ENCODE data around the gene LRRC32.
"Not testable (repeated sequence)": the region's sequence is repeated elsewhere in the genome, so short reads cannot be mapped to it uniquely, and the experiment has no call there.

LRRC32 gene

DNA sequence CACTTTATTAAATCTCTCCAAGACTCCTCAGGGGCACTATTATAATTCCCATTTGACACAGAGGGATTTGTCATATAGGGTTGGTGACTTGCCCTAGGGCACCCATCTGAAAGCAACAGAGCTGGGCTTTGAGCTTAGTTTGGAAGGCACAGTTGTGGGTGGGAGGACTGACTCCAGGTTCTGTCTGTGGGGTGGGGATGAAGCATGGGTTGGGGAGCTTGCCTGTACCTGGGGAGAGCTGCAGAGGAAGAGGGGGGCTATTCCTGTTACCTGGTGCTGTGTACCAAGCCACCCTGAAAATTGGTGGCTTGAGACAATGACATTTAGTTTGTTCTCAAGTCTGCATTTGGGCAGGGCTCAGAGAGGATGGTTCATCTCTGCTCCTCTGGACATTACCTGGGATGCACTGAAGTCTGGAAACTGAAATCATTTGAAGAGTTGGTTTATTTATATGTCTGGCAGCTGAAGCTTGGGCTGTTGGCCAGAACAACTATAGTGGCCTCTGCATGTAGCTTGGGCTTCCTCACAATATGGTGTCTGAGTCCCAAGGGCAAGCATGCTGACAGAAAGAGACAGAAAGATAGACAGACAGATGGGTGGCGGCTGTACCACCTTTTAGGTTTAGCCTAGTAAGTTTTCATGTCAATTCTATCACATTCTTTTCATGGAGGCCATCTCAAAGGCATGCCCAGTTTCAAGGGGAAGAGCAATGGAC is 44.9 kb downstream of the LRRC32 start:
- DNase-seq = no peak

DNA sequence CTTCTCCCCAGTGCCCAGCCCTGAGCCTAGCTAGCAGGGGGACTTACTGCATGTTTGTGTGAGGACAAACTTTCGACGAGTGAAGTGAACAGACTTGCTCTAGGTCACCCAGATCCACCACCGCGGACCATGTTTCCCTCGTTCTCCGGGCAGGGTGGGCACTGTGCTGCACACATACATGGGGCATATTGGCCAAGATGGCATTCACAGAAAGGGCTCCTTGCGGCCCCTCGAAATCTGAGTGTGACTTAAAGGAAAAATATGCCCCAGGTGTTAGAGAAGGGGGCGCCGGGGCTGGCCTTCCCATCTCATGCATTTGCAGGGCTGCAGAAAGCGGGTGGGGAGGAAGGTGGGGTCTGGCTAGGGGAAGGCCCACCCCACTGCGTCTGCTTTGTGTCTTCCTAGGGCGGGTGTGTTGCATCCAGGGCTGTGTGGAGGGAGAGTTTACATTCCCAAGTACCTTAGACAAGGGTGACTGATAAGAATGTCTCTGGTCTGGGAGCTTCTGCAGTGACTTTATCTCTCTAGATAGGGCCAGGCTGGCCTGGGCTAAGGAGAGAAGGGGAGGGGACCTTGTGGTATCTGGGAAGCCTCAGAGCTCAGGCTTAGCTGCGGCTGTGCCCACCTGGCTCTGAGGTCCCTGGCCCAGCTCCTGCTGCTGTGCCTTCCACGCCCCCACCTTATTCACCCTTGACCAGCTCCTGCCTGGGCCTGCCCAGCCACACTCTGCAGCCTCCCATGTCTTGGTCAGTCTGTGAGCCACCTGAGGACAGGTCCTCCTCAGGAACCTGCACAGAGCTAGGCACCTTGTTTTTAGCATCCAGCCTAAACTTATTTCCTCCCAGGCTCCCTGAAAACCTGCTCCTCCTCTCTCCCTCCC is 45.8 kb downstream of the LRRC32 start:
- DNase-seq = no peak

- DNase-seq = no peak
Observed at GRCh38 chr11:76623884-76624419, 46.6 kb downstream of the LRRC32 start.

GRCh38 chr11:76623171-76623883 is 47.2 kb downstream of the LRRC32 start:
- DNase-seq = no peak

DNA sequence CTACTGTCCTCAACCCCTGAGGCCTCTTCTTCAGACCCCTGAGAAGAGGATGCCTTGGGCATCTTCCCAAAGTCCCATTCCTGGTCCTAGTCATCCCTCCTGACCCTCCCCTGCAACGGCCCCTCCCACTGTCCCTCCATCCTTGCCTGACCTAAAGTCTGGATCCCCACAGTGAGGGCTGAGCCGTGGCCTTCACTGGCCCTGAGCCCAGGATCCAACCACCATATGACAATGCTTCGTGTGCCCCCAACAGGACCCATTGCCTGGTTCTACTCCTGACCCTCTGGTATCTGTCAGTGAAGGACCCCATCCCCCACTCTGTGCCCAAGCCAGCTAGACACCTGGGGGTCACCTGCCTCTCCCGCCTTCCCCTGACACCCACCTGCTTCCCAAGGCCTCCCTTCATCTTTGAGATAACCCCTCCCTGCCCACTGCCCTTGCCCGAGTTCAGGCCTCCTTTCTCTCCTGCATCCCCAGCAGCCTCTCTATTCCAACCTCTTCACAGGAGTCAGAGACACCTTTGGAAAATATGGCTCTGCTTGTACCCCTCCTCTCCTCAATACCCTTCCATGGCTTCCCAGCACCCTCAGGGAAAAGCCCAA is 48.0 kb downstream of the LRRC32 start:
- no peak for DNase-seq

DNA sequence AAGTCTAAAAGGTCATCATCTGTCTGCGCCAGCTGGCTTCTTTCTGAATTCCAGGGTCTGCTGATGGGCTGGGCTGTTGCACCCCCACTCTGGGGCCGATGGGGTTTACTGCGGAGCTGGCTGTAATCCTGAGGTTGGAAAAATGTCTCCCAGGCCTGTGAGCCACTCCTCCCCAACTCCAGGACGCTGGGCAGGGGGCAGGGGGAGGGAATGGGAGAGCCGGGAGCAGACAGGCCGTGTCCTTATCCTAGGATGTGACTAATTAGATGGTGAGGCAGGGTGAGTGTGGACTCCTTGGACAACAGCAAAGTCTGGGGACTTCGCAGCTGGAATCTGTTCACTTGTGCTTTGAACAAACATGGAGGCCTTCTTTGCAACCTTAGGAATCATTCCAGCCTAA is 48.7 kb downstream of the LRRC32 start:
- no peak for DNase-seq

GRCh38 chr11:76621466-76621865 is 49.1 kb downstream of the LRRC32 start:
- no peak for DNase-seq

GRCh38 chr11:76620489-76620888 is 50.1 kb downstream of the LRRC32 start:
- peak; percentile 49 for DNase-seq

DNA sequence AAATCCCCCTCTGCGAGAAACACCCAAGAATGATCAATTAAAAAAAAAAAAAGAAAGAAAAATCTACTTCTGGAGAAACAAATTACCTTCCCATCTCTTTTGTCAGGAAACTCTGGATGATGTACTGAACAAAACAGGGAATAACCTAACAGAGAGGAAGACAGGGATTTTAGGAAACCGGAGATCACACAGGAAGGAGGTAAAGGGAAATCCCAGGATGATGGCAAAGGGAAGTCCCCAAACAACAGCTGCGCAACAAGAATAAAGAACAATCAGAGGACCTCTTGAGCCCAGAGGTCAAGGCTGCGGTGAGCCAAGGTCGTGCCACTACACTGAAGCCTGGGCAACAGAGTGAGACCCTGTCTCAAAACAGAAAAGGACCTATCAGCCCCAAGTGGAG is 50.7 kb downstream of the LRRC32 start:
- not testable (repeated sequence) for DNase-seq

- no peak for DNase-seq
Observed at GRCh38 chr11:76617553-76618265, 52.8 kb downstream of the LRRC32 start.

DNA sequence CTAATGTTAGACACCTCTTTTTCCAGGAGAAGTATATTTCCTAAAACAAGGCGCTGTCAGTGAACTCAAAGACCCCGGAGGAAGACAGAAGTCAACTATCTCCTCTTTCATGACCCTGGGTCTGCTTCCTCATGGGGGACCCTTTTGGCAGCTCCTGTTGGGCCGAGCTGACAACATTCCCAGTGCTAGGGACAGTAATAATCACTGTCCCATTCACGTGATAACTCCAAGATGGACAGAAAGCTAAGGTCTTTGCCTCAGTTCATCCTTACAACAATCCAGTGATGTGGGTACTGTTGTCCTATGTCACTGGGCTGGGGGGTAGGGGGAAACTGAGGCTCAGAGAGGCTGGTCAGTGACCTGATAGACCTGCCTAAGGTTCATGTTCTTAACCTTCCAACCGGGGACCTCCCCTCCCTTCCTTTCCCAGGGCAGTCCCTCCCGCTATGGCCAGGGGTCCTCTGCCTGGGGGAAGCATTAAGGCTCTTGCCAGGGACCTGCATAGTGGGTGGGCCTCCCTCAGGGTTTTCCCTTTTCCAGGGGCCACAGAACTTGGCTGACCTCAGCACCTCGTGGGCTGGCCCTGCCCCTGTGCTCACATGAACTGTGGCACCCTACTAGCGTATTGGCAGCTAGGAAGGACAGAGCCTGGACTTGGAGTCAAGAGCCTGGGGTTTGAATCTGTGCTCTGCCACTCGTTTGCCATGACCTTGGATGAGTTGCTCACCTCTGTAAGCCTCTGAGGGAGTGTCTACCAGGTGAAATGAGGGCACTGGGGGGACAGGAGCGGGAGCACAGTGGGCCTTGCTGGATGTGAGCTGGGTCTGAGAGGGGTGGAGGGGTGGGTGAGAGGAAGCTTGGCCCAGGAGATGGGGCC is 53.6 kb downstream of the LRRC32 start:
- no peak for DNase-seq

GRCh38 chr11:76615950-76616349 is 54.6 kb downstream of the LRRC32 start:
- DNase-seq = no peak

DNA sequence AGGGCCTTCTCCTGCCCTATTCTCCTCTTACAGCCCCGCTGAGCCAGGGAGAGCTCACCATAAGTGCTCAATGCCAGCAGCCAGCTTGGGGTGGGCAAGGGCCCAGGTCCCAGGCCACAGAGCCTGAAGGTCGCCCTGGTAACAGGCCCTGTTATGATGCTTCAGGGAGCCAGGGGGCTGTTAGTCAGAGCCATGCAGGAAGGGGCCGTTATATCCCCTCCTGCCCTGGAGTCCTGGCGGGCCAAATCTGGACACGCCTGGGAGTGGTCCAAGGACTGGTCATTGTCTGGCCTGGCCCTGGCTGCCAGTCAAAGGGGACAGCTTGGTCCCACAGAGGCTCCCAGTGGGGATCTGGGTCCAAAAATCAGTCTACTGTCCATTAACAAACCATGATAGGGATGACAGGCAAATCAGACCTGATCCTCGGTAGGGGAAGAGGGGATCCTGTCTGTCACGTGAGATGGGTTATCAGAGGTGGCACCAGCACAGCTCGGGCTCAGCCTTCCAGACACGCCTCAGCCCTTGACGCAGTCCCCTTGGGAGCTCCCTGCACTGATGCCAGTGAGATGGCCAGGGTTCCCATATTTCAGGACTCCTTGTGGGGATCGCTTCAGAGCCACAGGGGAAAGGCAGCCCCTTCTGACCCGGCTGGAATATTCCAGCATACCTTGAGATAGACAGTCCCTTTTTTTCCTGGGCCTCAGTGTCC is 55.9 kb downstream of the LRRC32 start:
- no peak for DNase-seq

GRCh38 chr11:76613901-76614300 is 56.6 kb downstream of the LRRC32 start:
- no peak for DNase-seq

- DNase-seq = no peak
Observed at GRCh38 chr11:76612226-76612625, 58.3 kb downstream of the LRRC32 start.

DNA sequence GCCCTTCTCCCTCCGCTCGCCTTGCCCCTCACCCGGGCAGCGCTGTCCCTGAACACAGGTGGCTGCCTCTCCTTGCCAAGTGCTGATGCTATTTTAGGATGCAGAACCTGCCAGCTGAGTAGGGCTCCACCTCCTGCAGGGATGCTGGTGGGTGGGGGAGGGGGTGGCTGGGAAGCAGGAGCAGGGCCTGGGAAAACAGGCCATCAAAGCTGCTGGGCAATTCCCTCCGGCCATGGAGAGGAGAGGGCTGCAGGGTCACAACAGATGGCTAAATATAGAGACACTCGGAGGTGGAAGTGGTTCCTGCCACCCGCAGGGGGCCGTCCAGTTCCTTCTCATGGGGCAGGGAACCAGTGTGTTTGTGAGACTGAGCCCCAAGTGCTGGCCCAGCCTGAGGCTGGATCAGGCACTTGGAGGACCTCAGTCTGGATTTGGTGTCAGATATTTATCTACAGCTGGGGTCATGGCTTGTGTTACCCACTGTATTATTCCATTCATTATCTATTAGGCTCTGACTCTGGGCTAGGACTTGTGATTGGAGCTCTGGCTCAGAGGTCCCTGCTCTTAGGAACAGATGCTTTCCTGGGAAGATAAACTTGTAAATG is 59.6 kb downstream of the LRRC32 start:
- DNase-seq = no peak

GRCh38 chr11:76610371-76610770 is 60.2 kb downstream of the LRRC32 start:
- no peak for DNase-seq

- no peak for DNase-seq
Observed at GRCh38 chr11:76609736-76610370, 60.7 kb downstream of the LRRC32 start.

GRCh38 chr11:76608879-76609460 is 61.6 kb downstream of the LRRC32 start:
- not testable (repeated sequence) for DNase-seq
